ACHN (cell line): ENCODE data around the gene PDLIM1.

Experiments used
- DNase-seq: peaks from one replicate; pipeline ENCODE4 v3.0.0-alpha.2; 2015
- in situ Hi-C: cut with HindIII; loops from 2 replicates; pipeline ENCODE4 v1.10.0; 2017; ENCODE audit warnings: low sequenced_read_pairs, low pct_ligation_motif_present, low pct_unique_long_range_greater_than_20kb

Gene PDLIM1

GRCh38 chr10:95321554-95322301 is 30.9 kb upstream of the PDLIM1 start:
- in situ Hi-C loops, result no loop called here
- DNase-seq, result no peak

GRCh38 chr10:95319239-95319638 is 28.4 kb upstream of the PDLIM1 start:
- DNase-seq, result no peak
- in situ Hi-C loops, result no loop called here

GRCh38 chr10:95315509-95315908 is 24.7 kb upstream of the PDLIM1 start:
- in situ Hi-C loops, result no loop called here
- DNase-seq, result no peak

GRCh38 chr10:95314192-95314918 is 23.6 kb upstream of the PDLIM1 start:
- in situ Hi-C loops, result no loop called here
- DNase-seq, result no peak

GRCh38 chr10:95312986-95313495 is 22.2 kb upstream of the PDLIM1 start:
- in situ Hi-C loops, result no loop called here
- peak; percentile 10 for DNase-seq

GRCh38 chr10:95312257-95312656 is 21.5 kb upstream of the PDLIM1 start:
- in situ Hi-C loops, result no loop called here

GRCh38 chr10:95309958-95310357 is 19.2 kb upstream of the PDLIM1 start:
- in situ Hi-C loops, result no loop called here
- no peak for DNase-seq

More at GRCh38 chr10:95312257-95312656, 21.5 kb upstream of the PDLIM1 start:
- no peak for DNase-seq

GRCh38 chr10:95308389-95309302 is 17.8 kb upstream of the PDLIM1 start:
- in situ Hi-C loops, result no loop called here
- peak; percentile 99 for DNase-seq

- in situ Hi-C loops, result no loop called here
- no peak for DNase-seq
Measured at GRCh38 chr10:95306851-95307250, 16.0 kb upstream of the PDLIM1 start.

- in situ Hi-C loops, result no loop called here
- no peak for DNase-seq
Measured at GRCh38 chr10:95306318-95306650, 15.5 kb upstream of the PDLIM1 start.

- in situ Hi-C loops, result no loop called here
- DNase-seq, result no peak
Measured at GRCh38 chr10:95305606-95306317, 15.0 kb upstream of the PDLIM1 start.

GRCh38 chr10:95304976-95305375 is 14.2 kb upstream of the PDLIM1 start:
- no peak for DNase-seq
- in situ Hi-C loops, result no loop called here

GRCh38 chr10:95304463-95304862 is 13.7 kb upstream of the PDLIM1 start:
- DNase-seq, result no peak
- in situ Hi-C loops, result no loop called here

GRCh38 chr10:95303950-95304349 is 13.1 kb upstream of the PDLIM1 start:
- in situ Hi-C loops, result no loop called here
- DNase-seq, result no peak

GRCh38 chr10:95303535-95303934 is 12.7 kb upstream of the PDLIM1 start:
- DNase-seq, result no peak
- in situ Hi-C loops, result no loop called here

GRCh38 chr10:95300022-95300539 is 9.3 kb upstream of the PDLIM1 start:
- in situ Hi-C loops, result no loop called here
- no peak for DNase-seq

GRCh38 chr10:95297402-95297801 is 6.6 kb upstream of the PDLIM1 start:
- in situ Hi-C loops, result no loop called here
- no peak for DNase-seq

GRCh38 chr10:95296764-95297163 is 6.0 kb upstream of the PDLIM1 start:
- in situ Hi-C loops, result no loop called here
- DNase-seq, result no peak
